Body of pancreas (tissue), 4 donors: ENCODE measurements around the gene SRMS.

Experiments used
- POLR2A ChIP-seq, 3 donors: fragments of 450-650 bp; IDR thresholded peaks; one replicate each; pipeline ENCODE4 v1.6.1; 2016; ENCODE audit warnings: antibody characterized with exemption in 3 of 3, mild to moderate bottlenecking in 2 of 3
- TF ChIP-seq, protein P1 (sequence below), 7 experiments: fragments of 450-650 bp in 4 of 7; fragments of 200-600 bp in 3 of 7; sonication (generic) in 3 of 7; IDR thresholded peaks; one replicate each; pipeline ENCODE4 v1.5.1; 2016 to 2019; ENCODE audit warnings: antibody characterized with exemption in 7 of 7

- TF ChIP-seq, protein P1, sequence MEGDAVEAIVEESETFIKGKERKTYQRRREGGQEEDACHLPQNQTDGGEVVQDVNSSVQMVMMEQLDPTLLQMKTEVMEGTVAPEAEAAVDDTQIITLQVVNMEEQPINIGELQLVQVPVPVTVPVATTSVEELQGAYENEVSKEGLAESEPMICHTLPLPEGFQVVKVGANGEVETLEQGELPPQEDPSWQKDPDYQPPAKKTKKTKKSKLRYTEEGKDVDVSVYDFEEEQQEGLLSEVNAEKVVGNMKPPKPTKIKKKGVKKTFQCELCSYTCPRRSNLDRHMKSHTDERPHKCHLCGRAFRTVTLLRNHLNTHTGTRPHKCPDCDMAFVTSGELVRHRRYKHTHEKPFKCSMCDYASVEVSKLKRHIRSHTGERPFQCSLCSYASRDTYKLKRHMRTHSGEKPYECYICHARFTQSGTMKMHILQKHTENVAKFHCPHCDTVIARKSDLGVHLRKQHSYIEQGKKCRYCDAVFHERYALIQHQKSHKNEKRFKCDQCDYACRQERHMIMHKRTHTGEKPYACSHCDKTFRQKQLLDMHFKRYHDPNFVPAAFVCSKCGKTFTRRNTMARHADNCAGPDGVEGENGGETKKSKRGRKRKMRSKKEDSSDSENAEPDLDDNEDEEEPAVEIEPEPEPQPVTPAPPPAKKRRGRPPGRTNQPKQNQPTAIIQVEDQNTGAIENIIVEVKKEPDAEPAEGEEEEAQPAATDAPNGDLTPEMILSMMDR (IDR thresholded peaks at IDR 0.05), result no peak
- TF ChIP-seq POLR2A (IDR thresholded peaks at IDR 0.05), result no peak
Measured at GRCh38 chr20:63576311-63576710, 28.8 kb upstream of the SRMS start.
